HG02884 (cell line): Measurements from ENCODE around the gene CEP83.
A peak's percentile ranks its signal among the peaks of the same experiment; 100 is the strongest.

ENCODE experiments used
- ATAC-seq: cut with Tn5 transposase; IDR thresholded peaks from one replicate; pipeline ENCODE4 v1.9.1; 2021; ENCODE audit warnings: mild to moderate bottlenecking, moderate library complexity; ENCODE audit not compliant: unreplicated experiment

The CEP83 gene

DNA sequence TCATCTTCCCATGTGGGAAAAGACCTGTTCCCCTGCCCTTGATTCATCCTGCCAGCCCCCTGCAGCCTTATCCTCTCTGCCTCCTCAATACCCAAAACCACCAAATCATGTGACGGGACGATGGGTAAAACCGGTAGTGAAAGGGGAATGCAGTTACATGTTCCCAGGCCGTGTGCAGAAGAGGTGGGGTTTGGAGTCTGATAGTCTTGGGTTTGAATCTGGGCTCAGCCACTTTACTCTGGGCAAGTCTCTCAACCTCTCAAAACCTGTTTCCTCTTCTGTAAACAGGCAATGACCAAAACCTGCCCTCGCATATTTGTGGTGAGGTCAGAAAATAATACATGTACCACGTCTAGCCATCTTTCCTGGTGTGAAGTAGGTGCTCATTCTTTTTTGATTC, 188.3 kb downstream of the CEP83 start:
- no peak for ATAC-seq

DNA sequence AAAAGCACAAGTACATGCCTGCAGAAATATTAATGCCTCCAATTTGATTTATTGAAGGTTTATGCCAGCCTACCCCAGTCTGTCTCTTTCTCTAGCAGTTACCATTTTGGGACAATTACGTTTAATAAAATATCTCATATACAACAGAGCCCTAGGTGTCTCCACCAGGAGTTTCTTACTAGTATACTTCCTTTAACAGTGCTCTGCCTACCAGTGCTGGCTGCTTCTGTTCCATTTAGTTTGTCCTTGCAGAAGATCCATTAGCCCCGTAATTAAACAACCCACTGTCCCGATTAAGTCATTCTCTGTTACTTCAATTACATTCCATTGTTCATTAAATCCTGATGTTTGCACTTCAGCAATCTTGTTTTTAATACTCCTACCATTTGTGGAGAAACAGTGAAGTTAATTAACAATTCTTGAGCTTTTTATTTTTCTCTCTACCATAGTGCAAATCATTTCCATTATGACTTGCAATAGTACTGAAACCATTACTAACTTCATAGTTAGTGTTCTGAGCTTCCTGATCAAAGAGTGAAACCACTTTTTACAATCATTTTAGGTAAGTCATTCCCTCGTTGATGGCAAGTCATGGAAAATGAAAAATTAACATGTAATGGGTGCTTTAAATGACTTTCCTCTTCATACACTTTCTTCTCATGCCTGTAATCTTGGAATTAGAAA, 190.2 kb downstream of the CEP83 start:
- peak; percentile 52 for ATAC-seq

DNA sequence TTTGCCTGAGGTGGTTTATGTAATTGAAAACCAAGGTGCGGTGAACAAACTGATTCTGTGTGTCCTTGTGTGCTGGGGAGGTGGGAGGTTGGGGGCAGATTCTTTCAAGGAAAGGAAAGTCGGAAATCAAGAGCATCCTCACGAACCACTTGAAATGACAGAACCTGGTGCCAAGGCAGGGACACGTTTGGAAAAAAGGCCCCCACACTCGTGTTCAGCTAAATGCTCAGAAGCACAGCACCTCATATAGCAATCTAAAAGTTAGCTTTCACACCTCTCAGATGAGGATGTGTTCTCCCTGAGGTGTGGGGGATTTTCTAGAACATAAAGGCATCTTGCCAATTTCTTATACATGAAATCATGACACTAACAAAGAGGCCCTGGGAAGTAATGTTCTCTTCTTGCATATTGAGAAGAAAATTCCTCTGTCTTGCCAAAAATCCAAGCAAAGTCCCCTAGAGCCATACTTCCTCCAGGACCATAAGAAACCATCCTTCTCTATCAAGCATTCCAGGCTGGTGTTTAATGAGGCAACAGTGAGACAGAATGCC, 191.7 kb downstream of the CEP83 start:
- no peak for ATAC-seq

DNA sequence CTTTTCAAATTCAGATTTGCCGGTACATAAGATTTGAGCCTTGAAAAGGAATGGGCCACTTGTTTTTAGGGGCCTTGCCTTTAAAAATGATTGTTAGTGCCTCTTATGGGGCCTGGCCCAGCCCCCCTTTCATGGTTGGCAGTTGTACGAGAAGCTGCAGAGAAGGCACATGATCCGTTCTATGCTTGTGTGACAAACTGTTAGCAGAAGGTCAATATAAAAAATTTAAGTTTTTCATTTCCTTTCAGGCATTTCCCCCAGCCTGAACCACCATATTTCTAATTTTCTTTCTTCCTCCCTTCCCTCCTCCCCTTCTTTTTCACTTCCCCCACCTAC, 192.2 kb downstream of the CEP83 start:
- no peak for ATAC-seq

DNA sequence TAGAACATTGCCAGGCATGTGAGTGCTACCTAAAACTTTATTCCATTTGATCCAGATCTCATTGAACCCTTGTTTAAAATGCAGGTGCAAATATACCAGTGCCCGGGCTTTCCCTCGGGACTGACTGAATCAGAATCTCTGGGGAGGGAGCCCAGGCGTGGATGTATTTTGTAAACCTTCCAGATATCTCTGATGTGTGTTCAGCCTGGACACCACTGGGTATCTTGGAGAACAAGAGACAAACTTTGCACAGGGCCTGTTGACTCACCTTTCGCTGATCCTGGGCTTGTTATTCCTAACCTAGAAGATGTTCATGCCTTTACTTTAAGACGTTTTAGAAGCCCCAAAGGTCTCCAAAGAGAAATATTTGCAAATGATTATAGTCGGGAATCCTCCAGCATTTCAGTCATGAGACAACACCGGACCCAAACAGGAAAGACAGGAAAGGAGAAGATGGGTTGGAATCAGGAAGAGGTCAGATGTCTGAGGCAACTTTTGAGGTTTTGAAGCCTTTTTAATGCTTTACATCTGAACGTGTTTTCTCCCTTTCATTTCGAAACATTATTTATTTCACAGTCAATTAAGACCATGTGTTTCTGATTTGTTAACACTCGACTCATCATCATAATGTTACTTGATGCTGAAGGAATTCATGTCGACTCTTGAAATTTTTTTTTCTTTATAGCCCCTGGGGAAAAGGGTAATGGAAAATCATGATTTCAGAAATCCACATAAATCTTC, 192.7 kb downstream of the CEP83 start:
- ATAC-seq = no peak

DNA sequence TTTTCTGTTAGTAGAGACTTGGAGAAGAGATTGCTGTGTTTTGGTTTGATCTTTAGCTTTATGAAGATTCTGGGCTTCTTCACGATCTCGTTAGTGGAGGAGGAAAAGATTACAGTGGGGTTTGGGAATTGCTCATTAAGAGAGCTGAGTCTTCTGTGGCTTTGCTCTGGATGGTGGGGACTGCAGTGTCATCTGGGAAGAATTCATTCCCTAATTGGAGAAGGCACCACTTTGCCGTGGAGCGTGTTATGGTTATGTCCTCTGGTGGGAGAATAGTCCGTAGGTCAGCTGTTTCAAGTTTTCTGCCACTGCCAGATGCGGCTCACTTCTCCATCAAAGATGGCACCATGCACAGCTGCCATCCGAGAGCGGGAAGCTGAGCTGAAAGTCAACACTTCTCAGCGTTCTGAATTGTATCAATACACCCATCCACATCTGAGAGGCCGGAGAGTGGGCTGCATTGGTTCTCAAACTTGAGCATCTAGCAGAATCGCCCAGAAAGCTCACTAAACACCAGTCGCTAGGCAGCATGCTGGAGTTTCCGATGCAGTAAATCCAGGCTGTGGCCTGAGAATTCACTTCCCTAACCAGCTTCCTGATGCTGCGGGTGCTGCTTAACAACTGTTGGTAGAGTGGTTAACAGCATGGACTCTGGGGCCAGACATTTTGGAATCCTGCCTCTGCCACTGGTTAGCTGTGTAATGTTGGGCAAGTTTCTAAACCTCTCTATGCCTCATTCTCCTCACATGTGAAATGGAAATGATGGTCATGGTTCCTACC, 193.5 kb downstream of the CEP83 start:
- ATAC-seq = no peak

DNA sequence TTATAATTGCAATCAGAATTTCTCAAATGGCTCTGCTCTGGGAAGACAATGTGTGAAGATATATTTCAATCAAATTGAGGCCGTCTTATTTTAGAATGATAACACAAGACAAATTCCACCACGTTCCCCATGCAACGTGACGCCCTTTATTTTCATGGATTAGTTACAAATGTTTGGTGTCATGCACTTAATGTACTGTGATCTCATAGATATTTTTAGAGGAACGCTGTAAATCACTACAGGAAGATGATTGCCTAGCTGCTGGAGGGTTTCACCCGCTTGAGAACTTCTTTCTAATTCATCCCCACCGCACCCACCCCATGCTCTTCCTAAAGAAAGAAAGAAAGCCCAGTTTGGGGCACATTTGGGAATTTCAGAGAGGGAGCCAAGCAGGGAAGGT, 194.1 kb downstream of the CEP83 start:
- no peak for ATAC-seq

DNA sequence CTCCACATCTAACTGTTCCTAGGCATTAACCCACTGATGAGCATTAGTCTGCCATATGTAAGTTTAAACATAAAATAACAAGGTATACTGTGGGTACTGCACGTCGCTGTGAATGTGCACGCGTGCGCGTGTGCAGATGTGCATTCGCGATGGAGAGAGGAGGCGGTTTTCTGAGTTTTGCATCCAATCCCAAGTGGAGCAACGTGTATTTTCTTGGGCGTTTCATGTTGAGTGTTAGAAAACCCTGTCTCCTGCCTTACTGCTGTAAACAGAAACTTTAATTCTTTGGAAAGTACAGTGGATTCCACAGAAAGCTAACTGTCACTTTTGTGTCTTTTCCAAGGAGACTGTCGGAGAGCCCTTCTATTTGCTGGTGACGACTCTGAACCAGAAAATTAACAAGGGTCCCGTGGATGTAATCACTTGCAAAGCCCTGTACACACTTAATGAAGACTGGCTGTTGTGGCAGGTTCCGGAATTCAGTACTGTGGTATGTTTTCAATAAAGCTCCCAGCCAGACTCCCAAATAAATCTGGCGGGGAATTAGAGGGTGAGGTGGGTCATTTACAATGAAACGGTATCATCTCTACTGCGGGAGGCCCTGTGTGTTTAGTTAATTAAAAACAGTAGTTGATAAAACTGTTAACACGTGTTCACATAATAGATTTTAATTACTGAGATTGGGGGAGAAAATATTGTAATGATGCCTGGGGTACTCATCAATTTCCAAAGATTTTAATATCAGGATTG, 194.8 kb downstream of the CEP83 start:
- ATAC-seq = no peak

DNA sequence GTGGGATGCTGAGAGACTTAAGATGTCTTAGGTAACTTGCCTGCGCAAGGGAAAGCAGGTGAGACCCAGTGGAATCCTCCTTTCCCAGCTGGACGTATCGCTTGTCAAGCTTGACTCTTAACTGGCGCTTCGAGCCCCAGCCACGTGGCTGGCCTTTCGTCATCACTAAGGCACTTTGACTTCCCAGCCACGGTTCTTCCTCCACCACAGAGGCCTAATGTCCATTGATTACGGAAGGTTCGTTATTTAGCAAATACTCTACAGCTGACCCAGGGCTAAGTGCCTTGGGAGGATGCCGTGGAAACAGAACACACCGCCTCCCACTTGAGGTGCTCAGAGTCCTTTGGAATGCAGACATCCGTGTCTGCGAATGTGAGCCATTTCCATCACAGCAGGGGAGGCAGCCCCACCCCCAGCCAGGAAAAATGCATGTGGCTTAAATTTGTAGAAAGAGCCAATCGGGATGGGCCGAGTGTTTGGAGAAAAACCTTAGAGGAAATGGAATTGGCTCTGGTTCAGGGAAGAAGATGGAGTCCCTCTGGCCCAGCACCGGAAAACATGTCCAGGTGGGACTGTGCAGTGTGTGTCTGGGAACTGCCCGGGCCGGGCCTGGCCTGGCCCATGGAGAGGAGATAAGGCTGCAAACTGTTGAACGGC, 195.6 kb downstream of the CEP83 start:
- no peak for ATAC-seq

DNA sequence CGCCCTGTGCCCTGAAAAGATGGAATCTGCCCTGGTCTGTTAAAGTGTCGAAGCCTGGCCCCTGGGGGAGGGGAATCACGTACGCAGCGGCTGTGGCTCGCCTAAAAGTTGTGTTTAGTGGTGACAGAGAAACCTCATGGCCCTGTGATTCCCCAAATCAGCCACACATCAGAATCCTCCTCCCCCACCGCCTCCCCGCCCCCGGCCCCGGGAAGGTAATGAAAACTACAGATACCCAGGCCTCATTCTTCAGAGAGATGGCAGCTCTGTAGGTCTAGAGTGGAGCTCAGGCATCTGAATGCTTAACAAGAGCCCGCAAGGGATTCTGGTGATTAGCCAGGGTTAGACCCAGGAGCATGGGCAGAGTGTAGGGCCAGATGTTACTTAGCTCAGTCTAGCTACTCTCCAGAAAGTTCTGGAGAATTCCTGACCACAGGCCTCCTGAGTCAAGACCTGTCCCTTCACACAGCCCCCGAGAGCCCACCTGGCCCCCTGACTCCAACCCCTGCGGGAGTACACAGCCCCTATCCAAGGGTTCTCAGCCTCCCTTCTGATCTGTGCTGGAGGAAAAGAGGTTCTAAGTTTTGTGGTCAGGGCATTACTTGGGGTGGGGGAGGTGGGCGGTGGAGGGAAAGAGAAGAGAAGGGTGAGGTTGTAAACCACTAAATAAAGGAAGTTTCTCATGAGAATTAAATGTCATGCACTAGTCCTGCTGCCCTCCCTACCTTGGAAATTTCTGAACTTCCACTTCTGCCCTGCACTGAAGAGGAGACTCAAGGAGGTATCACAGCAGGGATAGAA, 196.5 kb downstream of the CEP83 start:
- peak; percentile 41 for ATAC-seq

DNA sequence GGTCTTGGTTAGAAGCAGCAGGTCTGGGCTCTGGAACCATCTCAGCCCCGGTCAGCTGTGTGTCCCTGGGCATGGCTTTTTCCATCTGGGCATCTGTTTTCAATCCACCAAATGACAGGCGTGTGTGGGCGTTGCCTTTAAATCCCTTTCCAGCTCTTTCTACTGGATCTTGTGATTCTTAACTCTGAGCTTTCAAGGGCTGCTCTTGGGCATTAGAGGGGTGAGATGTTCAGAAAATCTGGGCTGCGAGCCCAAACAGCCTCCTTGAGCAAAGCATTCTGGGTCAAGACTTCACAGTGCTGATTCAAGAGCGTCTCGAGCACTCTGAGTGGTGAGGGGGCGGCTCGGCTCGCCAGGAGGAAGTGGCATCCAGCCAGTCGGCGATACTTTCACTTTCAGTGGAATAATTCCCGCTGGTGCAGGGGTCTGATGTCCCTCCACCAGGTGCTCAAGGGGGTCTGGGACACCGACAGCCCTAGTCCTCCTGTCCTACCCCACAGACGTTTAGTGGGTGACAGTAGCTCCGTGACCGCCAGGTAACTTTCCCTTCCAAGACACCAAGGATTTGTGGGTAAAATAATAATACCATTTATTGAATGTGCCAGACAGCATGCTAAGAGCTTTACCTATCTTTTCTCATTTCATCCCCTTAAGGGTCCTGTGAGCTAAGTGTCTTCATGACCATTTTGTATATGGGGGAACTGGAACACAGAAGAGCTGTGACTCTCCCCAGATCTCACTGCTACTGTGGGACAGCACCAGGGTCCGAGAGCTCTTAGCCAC, 197.2 kb downstream of the CEP83 start:
- peak; percentile 37 for ATAC-seq

DNA sequence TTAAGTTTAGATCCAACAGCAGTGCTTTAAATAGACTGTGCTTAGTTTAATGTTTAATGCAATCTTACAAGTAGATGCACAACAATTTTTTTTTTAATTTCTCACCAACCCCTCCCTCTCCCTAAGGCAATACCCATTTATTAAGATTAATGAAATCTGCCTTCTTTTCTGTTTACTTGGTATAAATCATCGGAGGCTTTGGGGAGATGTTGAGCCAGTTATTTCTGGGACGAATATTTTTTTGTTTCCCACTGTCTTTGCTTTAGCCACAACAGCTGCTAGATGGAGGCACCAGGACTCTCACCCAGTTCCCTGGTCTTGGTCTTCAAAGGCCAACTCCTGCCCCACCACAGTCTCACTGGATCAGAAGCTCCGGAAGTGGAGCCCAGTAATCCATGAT, 197.9 kb downstream of the CEP83 start:
- no peak for ATAC-seq

DNA sequence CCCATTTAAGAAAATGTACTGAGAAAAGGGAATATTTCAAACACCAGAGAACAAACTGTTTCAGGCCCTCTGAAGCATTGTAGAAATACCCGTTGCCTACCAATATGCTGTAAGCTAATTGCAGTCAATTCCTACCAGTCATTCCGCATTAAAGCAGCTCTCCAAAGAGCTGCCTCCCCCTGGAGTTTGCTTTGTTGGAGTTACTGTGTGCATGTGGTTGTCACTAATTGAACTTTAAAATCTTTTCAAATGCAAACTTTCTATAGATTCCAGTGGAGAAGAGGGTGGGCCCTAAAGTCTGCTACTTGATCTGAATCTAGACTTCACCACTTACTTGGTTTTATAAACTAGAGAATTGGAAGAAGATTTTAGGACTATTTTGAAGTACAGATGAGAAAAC, 198.5 kb downstream of the CEP83 start:
- no peak for ATAC-seq

DNA sequence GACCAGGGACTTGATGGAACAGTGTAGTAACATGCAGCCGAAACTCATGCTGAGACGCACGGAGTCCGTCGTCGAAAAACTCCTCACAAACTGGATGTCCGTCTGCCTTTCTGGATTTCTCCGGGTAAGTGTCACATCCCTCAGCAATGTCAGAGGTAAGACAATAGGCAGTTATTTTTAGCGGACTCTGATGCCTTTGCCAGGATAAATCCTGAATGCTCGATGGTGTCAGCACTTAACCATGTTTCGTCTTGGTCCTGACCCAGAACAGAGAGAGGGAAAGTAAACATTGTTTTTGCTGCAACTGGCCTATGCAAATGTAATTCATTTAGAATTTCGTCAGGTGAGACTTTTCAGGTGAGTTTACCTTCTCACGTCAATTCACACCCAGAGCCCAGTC, 198.9 kb downstream of the CEP83 start:
- ATAC-seq = no peak

DNA sequence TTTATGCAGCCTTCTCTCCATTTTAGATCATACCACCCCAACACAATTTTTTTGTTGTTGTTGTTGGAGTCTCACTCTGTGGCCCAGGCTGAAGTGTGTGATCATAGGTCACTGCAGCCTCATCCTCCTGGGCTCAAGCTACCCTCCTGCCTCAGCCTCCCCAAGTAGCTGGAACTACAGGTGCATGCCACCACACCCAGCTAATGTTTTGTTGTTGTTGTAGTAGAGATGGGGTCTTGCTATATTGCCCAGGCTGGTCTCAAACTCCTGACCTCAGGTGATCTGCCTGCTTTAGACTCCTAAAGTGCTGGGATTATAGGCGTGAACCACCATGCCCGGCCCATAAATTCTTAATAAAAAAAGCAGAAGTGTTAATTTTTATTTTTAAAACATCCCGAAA, 199.7 kb downstream of the CEP83 start:
- ATAC-seq = no peak

DNA sequence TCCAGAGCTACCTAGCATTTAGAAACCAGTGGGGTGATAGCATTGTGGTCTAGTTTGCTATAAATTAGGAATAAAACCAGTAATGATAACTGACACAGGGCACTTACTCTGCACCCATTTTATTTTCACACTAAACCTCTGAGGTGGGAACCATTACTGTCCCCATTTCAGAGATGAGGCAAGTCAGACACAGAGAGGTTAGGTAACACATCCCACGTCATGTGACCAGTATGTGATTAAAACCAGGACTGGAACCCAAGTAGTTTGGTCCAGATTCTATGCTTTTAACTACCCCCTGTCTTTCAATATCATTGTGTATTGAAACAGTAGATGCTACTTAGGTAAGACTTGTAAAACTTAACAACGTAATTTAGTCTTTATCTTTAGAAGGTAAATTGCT, 201.1 kb downstream of the CEP83 start:
- ATAC-seq = no peak
